Amniotic epithelial cell (primary cell): ENCODE results near the gene MPO.

ENCODE experiments used
- DNase-seq: peaks from one replicate; pipeline ENCODE4 v3.0.0-alpha.2; 2010; ENCODE audit warnings: low read depth

MPO gene

DNA sequence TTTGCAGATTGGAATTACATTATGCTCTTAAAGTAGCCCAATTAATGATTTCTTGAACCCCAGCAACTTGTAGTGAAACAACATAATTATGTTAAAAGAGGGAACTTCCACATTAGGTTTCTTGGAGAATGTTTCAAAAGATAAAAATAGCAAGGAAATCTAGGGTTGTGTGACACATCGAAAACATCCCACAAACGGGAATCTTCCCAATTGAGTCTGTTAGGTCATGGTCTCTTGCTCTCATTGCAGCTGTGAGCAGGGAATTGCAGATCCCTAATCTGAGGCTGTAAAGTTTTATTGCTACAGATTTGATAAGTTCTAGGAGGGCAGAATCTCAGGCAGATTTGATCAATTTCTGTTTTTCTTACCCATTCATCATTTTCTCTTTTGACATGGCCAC is 49.1 kb downstream of the MPO start:
- no peak for DNase-seq

DNA sequence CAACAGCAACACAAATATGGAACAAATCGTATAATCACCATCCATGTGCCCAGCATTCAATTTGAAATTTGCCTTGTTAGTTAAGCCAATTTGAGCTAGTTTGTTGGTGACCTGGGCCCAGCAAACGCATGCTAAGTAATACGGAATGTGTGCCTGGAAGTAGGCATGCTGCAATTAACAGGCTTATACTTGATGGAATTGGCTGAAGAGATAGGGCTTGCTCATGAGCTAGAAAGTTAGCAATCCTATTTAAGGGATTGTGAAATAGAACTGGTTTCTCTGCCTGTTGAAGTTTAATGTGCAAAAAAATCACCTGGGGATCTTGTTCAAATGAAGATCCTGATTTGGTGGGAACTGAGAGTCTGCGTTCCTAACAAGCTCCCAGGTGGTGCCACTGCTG is 50.9 kb downstream of the MPO start:
- DNase-seq = no peak

DNA sequence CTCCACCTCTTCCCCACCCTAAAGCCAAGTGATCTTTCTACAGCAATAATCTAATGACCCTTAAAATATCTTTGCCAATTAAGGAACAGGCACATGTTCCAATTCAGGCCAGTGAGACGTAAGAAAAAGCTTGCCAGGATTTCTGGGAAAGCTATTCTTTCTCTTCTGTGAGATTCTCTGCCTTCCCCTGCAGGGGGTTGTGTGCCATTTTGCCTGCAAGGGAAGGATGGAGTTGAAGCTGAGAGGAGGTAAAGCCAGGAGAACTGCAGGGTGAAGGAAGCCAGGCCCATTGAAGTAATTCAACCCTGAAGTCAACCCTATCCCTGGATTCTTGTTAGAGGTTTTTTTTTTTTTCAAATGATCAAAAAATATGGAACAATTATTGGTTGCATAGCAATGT is 51.4 kb downstream of the MPO start:
- no peak for DNase-seq

DNA sequence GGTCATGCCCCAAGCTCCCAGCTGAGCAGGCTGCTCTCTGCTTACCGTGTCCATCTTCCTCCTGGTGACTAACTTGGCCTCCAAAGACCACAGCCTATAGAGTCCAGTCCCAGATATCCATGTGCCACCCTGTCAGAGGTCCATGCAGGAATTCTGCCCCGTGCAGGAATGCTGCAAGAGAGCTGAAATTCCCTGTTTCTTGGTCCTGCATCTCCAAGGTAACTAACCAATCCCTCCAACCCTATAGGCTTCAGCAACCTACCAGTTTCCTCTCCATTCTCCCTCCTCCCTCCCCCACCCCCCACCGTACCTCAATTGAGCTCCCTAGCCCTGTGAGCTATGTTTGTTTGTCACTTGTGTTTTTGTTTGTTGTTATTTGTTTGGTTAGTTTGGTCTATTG is 52.1 kb downstream of the MPO start:
- DNase-seq = no peak

DNA sequence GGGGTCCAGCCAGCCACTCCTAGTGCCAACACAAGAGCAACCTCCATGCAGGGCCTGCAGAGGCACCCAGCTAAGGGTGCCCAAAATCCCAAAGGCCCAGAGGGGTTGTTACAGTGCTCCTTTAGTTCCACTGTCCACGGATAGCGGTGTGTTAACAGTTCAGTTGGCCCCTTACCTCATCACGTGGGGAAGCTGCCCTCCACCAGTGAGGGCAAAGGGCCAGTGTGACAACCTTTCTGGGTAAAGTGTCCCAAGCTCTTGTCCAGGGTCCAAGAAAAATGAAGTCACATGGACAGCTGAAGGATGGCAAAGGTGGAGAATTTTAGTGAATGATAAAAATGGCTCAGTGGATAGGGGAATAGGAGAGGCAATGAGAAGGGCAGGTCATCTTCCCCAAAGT is 53.0 kb downstream of the MPO start:
- no peak for DNase-seq

DNA sequence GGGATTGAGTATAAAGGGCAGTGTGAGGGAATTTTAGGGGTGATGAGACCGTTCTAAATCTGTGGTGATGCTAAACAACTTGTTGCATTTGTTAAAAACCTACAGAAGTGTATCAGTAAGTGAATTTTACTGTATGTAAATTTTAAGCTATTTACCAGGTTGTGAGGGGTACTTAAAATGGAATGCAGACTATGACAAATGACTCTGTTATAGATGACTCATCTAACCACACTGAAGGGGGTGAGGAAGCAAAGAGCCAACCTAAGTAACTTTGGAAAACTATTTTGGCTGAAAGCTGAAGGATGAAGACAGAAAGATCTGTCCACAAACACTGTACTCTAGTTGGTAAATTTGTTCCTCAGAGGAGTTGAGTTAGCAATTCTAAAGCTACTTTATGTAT is 56.4 kb downstream of the MPO start:
- peak; percentile 64 for DNase-seq
